ENCODE measurements around the gene TRAPPC2L. TPM values are rescaled to one million over a fixed set of nuclear protein-coding genes. Genes with fewer than 3 reads are reported as not detected.
A peak's percentile ranks its signal among the peaks of the same experiment; 100 is the strongest.

TRAPPC2L gene
- total RNA-seq, 1 donor from 2014 or later, result 29.2 TPM

- Histone ChIP-seq H3K27me3 (ENCODE audit: control insufficient read depth in 3 of 3, insufficient read depth in 3 of 3, low read length in 3 of 3) (no peaks in the 10 kb centered on the region), H3K4me1 (ENCODE audit: control insufficient read depth in 3 of 3, insufficient read depth in 3 of 3, low read length in 3 of 3) (peaks cover 17 to 47% (median 24%) of the 10 kb centered on the region in 3 donors), H3K9ac (ENCODE audit: low read depth in 1 of 3, low read length in 3 of 3) (peak overlapping the region in 2 of 3 donors; percentile 14 to 66), H3K36me3 (ENCODE audit: control insufficient read depth in 3 of 3, insufficient read depth in 3 of 3, low read length in 3 of 3) (peaks cover 26 to 31% (median 27%) of the 10 kb centered on the region in 3 donors), H3K9me3 (ENCODE audit: control insufficient read depth in 3 of 3, low read length in 3 of 3) (no peaks in the 10 kb centered on the region), H3K27ac (ENCODE audit: low read depth, low read length) (no peak overlapping the region), H3K4me3 (ENCODE audit: low read length in 3 of 3) (peak overlapping the region; percentile 56 to 79 (median 69))
These were observed 652 bp upstream of the TRAPPC2L start for GRCh38 chr16:88856122-88856827.

DNA sequence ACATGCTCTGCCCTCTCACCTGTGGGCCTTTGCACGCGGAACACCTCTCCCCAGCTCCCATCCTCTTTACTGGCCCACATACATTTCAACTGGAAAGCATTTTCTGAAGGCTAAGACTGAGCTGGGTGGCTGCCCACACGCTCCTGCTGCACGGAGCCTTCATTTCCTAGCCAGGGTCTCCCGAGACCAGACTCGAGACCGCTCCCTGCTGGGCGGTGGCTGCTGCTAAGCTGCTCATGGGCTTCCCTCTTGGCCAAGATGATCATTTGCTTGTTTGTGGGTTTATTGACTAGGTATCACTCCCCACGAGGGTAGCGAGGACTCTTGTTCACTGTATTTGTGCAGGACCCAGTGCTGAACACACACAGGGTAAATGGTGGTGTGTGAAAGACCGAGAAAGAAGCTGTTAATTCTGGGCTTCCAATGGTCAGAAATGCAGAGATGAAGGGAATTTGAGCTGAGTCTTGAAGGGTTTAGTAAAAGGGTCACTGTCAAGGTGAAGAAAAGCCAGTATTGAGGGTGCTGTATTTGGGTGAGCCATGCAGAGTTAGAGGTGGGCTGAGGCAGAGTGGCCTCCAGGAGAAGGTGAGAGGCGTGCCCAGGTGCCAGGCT, 907 bp downstream of the TRAPPC2L start:
- no peaks in the 10 kb centered on the region for H3K27me3 ChIP-seq (ENCODE audit: control insufficient read depth in 3 of 3, insufficient read depth in 3 of 3, low read length in 3 of 3)
- H3K27ac ChIP-seq (ENCODE audit: low read depth, low read length), result peak overlapping the region; percentile 75
- peaks cover 17 to 47% (median 24%) of the 10 kb centered on the region in 3 donors for H3K4me1 ChIP-seq (ENCODE audit: control insufficient read depth in 3 of 3, insufficient read depth in 3 of 3, low read length in 3 of 3)
- H3K9me3 ChIP-seq (ENCODE audit: control insufficient read depth in 3 of 3, low read length in 3 of 3), result no peaks in the 10 kb centered on the region
- H3K9ac ChIP-seq (ENCODE audit: low read depth in 1 of 3, low read length in 3 of 3), result peak overlapping the region; percentile 78 to 97 (median 90)
- peak overlapping the region; percentile 72 to 97 (median 79) for H3K4me3 ChIP-seq (ENCODE audit: low read length in 3 of 3)
- peaks cover 36 to 45% (median 38%) of the 10 kb centered on the region in 3 donors for H3K36me3 ChIP-seq (ENCODE audit: control insufficient read depth in 3 of 3, insufficient read depth in 3 of 3, low read length in 3 of 3)

DNA sequence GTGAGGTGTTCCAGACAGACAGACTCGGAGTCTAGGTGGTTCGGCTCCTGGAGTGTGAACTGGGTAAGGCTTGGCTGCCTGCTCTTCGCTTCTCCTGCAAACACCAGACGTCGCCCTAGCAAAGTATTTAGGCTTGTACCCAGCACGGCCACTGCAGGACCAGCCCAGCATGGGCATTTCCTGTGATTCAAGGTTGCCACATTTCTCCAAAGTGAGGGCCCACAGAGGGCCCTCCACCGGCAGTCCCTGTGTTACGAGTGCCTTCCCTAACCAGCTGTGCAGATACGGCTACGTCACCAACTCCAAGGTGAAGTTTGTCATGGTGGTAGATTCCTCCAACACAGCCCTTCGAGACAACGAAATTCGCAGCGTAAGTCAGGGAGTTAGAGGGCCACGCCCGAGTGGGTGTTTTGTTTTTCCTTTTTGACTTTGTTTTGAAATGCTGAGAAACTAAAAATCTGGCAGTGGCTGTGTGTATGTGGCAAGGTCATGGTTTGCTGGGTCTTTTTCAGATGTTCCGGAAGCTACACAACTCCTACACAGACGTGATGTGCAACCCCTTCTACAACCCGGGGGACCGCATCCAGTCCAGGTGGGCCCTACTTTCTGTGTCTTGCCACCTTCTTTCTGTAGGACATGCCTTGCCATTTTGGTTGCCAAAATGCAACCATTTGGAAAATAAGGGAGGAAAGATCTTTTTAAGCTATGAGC, 2.6 kb downstream of the TRAPPC2L start:
- no peak overlapping the region for H3K4me3 ChIP-seq (ENCODE audit: low read length in 3 of 3)
- H3K27me3 ChIP-seq (ENCODE audit: control insufficient read depth in 3 of 3, insufficient read depth in 3 of 3, low read length in 3 of 3), result no peaks in the 10 kb centered on the region
- H3K27ac ChIP-seq (ENCODE audit: low read depth, low read length), result no peak overlapping the region
- peaks cover 17 to 34% (median 22%) of the 10 kb centered on the region in 3 donors for H3K4me1 ChIP-seq (ENCODE audit: control insufficient read depth in 3 of 3, insufficient read depth in 3 of 3, low read length in 3 of 3)
- H3K9me3 ChIP-seq (ENCODE audit: control insufficient read depth in 3 of 3, low read length in 3 of 3), result no peaks in the 10 kb centered on the region
- H3K36me3 ChIP-seq (ENCODE audit: control insufficient read depth in 3 of 3, insufficient read depth in 3 of 3, low read length in 3 of 3), result peaks cover 37 to 47% (median 39%) of the 10 kb centered on the region in 3 donors
- H3K9ac ChIP-seq (ENCODE audit: low read depth in 1 of 3, low read length in 3 of 3), result no peak overlapping the region

- Histone ChIP-seq H3K36me3 (ENCODE audit: control insufficient read depth in 3 of 3, insufficient read depth in 3 of 3, low read length in 3 of 3) (peaks cover 36 to 47% (median 37%) of the 10 kb centered on the region in 3 donors), H3K9me3 (ENCODE audit: control insufficient read depth in 3 of 3, low read length in 3 of 3) (no peaks in the 10 kb centered on the region), H3K9ac (ENCODE audit: low read depth in 1 of 3, low read length in 3 of 3) (no peak overlapping the region), H3K27ac (ENCODE audit: low read depth, low read length) (no peak overlapping the region), H3K4me3 (ENCODE audit: low read length in 3 of 3) (no peak overlapping the region), H3K27me3 (ENCODE audit: control insufficient read depth in 3 of 3, insufficient read depth in 3 of 3, low read length in 3 of 3) (peaks cover 0 to 4% (median 0%) of the 10 kb centered on the region in 3 donors), H3K4me1 (ENCODE audit: control insufficient read depth in 3 of 3, insufficient read depth in 3 of 3, low read length in 3 of 3) (peaks cover 10 to 23% (median 14%) of the 10 kb centered on the region in 3 donors)
These were observed 4.4 kb downstream of the TRAPPC2L start for GRCh38 chr16:88861359-88861758.

GRCh38 chr16:88862968-88863367, 6.0 kb downstream of the TRAPPC2L start:
- no peak overlapping the region for H3K4me3 ChIP-seq (ENCODE audit: low read length in 3 of 3)
- peaks cover 7 to 15% (median 11%) of the 10 kb centered on the region in 3 donors for H3K4me1 ChIP-seq (ENCODE audit: control insufficient read depth in 3 of 3, insufficient read depth in 3 of 3, low read length in 3 of 3)
- no peaks in the 10 kb centered on the region for H3K9me3 ChIP-seq (ENCODE audit: control insufficient read depth in 3 of 3, low read length in 3 of 3)
- no peak overlapping the region for H3K9ac ChIP-seq (ENCODE audit: low read depth in 1 of 3, low read length in 3 of 3)
- no peak overlapping the region for H3K27ac ChIP-seq (ENCODE audit: low read depth, low read length)
- H3K27me3 ChIP-seq (ENCODE audit: control insufficient read depth in 3 of 3, insufficient read depth in 3 of 3, low read length in 3 of 3), result peaks cover 0 to 4% (median 0%) of the 10 kb centered on the region in 3 donors
- peaks cover 36 to 47% (median 37%) of the 10 kb centered on the region in 3 donors for H3K36me3 ChIP-seq (ENCODE audit: control insufficient read depth in 3 of 3, insufficient read depth in 3 of 3, low read length in 3 of 3)

DNA sequence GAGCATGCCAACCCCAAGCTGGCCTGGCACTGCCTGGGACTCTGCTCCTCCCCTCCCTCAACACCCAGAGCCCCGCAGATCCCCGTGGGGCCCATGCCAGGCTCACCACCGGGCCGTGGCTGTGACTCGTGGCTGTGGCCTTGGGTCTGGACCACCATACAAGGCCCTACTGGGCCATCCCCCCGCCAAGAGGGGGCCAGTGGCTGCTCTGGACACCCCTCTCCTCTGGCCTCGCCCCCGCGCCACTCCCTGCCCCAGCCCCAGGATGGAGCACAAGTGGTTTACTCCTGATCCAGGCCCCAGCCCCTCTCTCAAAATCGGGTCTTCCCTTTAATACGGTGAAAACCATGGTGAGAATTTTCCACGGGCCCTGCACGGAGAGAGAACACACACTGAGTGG, 6.5 kb downstream of the TRAPPC2L start:
- H3K27me3 ChIP-seq (ENCODE audit: control insufficient read depth in 3 of 3, insufficient read depth in 3 of 3, low read length in 3 of 3), result peaks cover 0 to 4% (median 0%) of the 10 kb centered on the region in 3 donors
- peaks cover 36 to 45% (median 37%) of the 10 kb centered on the region in 3 donors for H3K36me3 ChIP-seq (ENCODE audit: control insufficient read depth in 3 of 3, insufficient read depth in 3 of 3, low read length in 3 of 3)
- H3K4me1 ChIP-seq (ENCODE audit: control insufficient read depth in 3 of 3, insufficient read depth in 3 of 3, low read length in 3 of 3), result peaks cover 2 to 10% (median 7%) of the 10 kb centered on the region in 3 donors
- no peak overlapping the region for H3K27ac ChIP-seq (ENCODE audit: low read depth, low read length)
- H3K4me3 ChIP-seq (ENCODE audit: low read length in 3 of 3), result no peak overlapping the region
- no peaks in the 10 kb centered on the region for H3K9me3 ChIP-seq (ENCODE audit: control insufficient read depth in 3 of 3, low read length in 3 of 3)
- H3K9ac ChIP-seq (ENCODE audit: low read depth in 1 of 3, low read length in 3 of 3), result no peak overlapping the region

DNA sequence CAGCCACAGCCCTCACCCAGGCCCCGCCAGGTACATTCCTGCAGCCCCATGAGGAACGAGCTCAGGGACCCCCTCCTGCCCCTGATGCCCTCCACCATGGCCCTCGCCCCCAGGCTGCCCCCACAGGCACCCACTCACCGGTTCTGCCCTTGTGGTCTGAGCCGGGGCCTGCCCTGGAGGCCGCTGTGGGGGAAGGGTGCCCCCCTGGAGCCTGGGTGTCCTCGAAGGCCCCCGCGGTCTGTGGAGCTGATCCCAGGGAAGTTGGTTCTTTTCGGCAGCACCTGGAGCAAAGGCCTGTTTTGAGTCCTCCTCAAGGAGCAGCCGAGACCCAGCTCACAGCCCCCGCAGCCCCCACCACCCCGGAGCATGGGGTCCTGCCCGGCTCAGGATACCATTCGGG, 7.2 kb downstream of the TRAPPC2L start:
- Histone ChIP-seq H3K36me3 (ENCODE audit: control insufficient read depth in 3 of 3, insufficient read depth in 3 of 3, low read length in 3 of 3) (peaks cover 33 to 38% (median 33%) of the 10 kb centered on the region in 3 donors), H3K27me3 (ENCODE audit: control insufficient read depth in 3 of 3, insufficient read depth in 3 of 3, low read length in 3 of 3) (peaks cover 0 to 4% (median 3%) of the 10 kb centered on the region in 3 donors), H3K27ac (ENCODE audit: low read depth, low read length) (no peak overlapping the region), H3K4me3 (ENCODE audit: low read length in 3 of 3) (no peak overlapping the region), H3K4me1 (ENCODE audit: control insufficient read depth in 3 of 3, insufficient read depth in 3 of 3, low read length in 3 of 3) (peaks cover 0 to 3% (median under 1%) of the 10 kb centered on the region in 3 donors), H3K9me3 (ENCODE audit: control insufficient read depth in 3 of 3, low read length in 3 of 3) (no peaks in the 10 kb centered on the region), H3K9ac (ENCODE audit: low read depth in 1 of 3, low read length in 3 of 3) (no peak overlapping the region)

- H3K9me3 ChIP-seq (ENCODE audit: control insufficient read depth in 3 of 3, low read length in 3 of 3), result no peaks in the 10 kb centered on the region
- no peak overlapping the region for H3K4me3 ChIP-seq (ENCODE audit: low read length in 3 of 3)
These were observed 7.6 kb downstream of the TRAPPC2L start for GRCh38 chr16:88864521-88864920.

GRCh38 chr16:88865310-88865709, 8.4 kb downstream of the TRAPPC2L start:
- peaks cover 0 to 5% (median 4%) of the 10 kb centered on the region in 3 donors for H3K4me1 ChIP-seq (ENCODE audit: control insufficient read depth in 3 of 3, insufficient read depth in 3 of 3, low read length in 3 of 3)
- peaks cover 21 to 26% (median 21%) of the 10 kb centered on the region in 3 donors for H3K36me3 ChIP-seq (ENCODE audit: control insufficient read depth in 3 of 3, insufficient read depth in 3 of 3, low read length in 3 of 3)
- no peak overlapping the region for H3K9ac ChIP-seq (ENCODE audit: low read depth in 1 of 3, low read length in 3 of 3)
- no peaks in the 10 kb centered on the region for H3K9me3 ChIP-seq (ENCODE audit: control insufficient read depth in 3 of 3, low read length in 3 of 3)
- H3K27me3 ChIP-seq (ENCODE audit: control insufficient read depth in 3 of 3, insufficient read depth in 3 of 3, low read length in 3 of 3), result peaks cover 0 to 13% (median 6%) of the 10 kb centered on the region in 3 donors
- H3K4me3 ChIP-seq (ENCODE audit: low read length in 3 of 3), result no peak overlapping the region
- no peak overlapping the region for H3K27ac ChIP-seq (ENCODE audit: low read depth, low read length)

More at GRCh38 chr16:88864521-88864920, 7.6 kb downstream of the TRAPPC2L start:
- peaks cover 0 to 3% (median 0%) of the 10 kb centered on the region in 3 donors for H3K4me1 ChIP-seq (ENCODE audit: control insufficient read depth in 3 of 3, insufficient read depth in 3 of 3, low read length in 3 of 3)
- peaks cover 0 to 7% (median 6%) of the 10 kb centered on the region in 3 donors for H3K27me3 ChIP-seq (ENCODE audit: control insufficient read depth in 3 of 3, insufficient read depth in 3 of 3, low read length in 3 of 3)
- no peak overlapping the region for H3K9ac ChIP-seq (ENCODE audit: low read depth in 1 of 3, low read length in 3 of 3)
- no peak overlapping the region for H3K27ac ChIP-seq (ENCODE audit: low read depth, low read length)
- H3K36me3 ChIP-seq (ENCODE audit: control insufficient read depth in 3 of 3, insufficient read depth in 3 of 3, low read length in 3 of 3), result peaks cover 28 to 34% (median 29%) of the 10 kb centered on the region in 3 donors
